GM06990 (cell line): ENCODE data around the gene ZSWIM4.

Source experiments
- DNase-seq: peaks from one replicate; pipeline ENCODE4 v3.0.0-alpha.2; 2011; ENCODE audit not compliant: insufficient read length; ENCODE audit errors: extremely low read depth
- H3K27me3 ChIP-seq: replicated peaks from 2 replicates; pipeline ENCODE4 v1.6.0; 2011; ENCODE audit warnings: low read length; ENCODE audit not compliant: control insufficient read depth, insufficient read depth
- H3K36me3 ChIP-seq: 2 replicates; pipeline ENCODE4 v1.5.1; 2011; ENCODE audit warnings: low read length; ENCODE audit not compliant: control insufficient read depth, insufficient read depth
- H3K4me3 ChIP-seq: replicated peaks from 2 replicates; pipeline ENCODE4 v1.5.1; 2011; ENCODE audit warnings: low read depth, mild to moderate bottlenecking, control low read depth, low read length
- CTCF ChIP-seq: IDR thresholded peaks from 2 replicates; pipeline ENCODE4 v1.5.1; 2011; ENCODE audit warnings: low read length, control low read depth, mild to moderate bottlenecking, inconsistent platforms; ENCODE audit not compliant: insufficient read depth, poor library complexity, severe bottlenecking

Gene ZSWIM4

GRCh38 chr19:13757805-13758772 is 37.2 kb upstream of the ZSWIM4 start:
- Histone ChIP-seq H3K27me3 (no peaks in the 10 kb centered on the region), H3K4me3 (no peak overlapping the region), H3K36me3 (peaks cover 31% of the 10 kb centered on the region)
- DNase-seq, result no peak
- TF ChIP-seq CTCF, result no peak

GRCh38 chr19:13758795-13759194 is 36.4 kb upstream of the ZSWIM4 start:
- H3K36me3 ChIP-seq, result peaks cover 34% of the 10 kb centered on the region
- H3K27me3 ChIP-seq, result no peaks in the 10 kb centered on the region
- TF ChIP-seq CTCF, result no peak
- no peak overlapping the region for H3K4me3 ChIP-seq
- DNase-seq, result no peak

- H3K4me3 ChIP-seq, result no peak overlapping the region
- peaks cover 25% of the 10 kb centered on the region for H3K36me3 ChIP-seq
- no peak for TF ChIP-seq CTCF
- DNase-seq, result no peak
- no peaks in the 10 kb centered on the region for H3K27me3 ChIP-seq
Observed at GRCh38 chr19:13761423-13761822, 33.8 kb upstream of the ZSWIM4 start.

GRCh38 chr19:13762635-13763235 is 32.5 kb upstream of the ZSWIM4 start:
- H3K4me3 ChIP-seq, result no peak overlapping the region
- H3K27me3 ChIP-seq, result no peaks in the 10 kb centered on the region
- no peak for DNase-seq
- H3K36me3 ChIP-seq, result peaks cover 20% of the 10 kb centered on the region
- TF ChIP-seq CTCF, result no peak

- Histone ChIP-seq H3K4me3 (no peak overlapping the region), H3K27me3 (no peaks in the 10 kb centered on the region), H3K36me3 (peaks cover 15% of the 10 kb centered on the region)
- DNase-seq, result no peak
- no peak for TF ChIP-seq CTCF
Observed at GRCh38 chr19:13763265-13763664, 32.0 kb upstream of the ZSWIM4 start.
